Cardiac fibroblast (primary cell): ENCODE results near the gene TAGLN2.

Source experiments
- DNase-seq, 2 donors: peaks; one replicate each; pipeline versions ENCODE4 v3.0.0 to v3.0.0-alpha.2; 2010; ENCODE audit warnings: low read depth in 2 of 2
- H3K4me3 ChIP-seq, 2 donors: replicated peaks in 1 of 2; 1 replicate in 1 of 2; 2 replicates in 1 of 2; pipeline ENCODE4 v1.5.1; 2011; ENCODE audit warnings: low read depth in 2 of 2, low read length in 2 of 2, mild to moderate bottlenecking in 2 of 2, moderate library complexity in 1 of 2
- TF ChIP-seq, protein P1 (sequence below): IDR thresholded peaks from one replicate; pipeline ENCODE4 v1.5.1; 2011; ENCODE audit warnings: low read depth, mild to moderate bottlenecking, low read length, inconsistent platforms

Gene TAGLN2

DNA sequence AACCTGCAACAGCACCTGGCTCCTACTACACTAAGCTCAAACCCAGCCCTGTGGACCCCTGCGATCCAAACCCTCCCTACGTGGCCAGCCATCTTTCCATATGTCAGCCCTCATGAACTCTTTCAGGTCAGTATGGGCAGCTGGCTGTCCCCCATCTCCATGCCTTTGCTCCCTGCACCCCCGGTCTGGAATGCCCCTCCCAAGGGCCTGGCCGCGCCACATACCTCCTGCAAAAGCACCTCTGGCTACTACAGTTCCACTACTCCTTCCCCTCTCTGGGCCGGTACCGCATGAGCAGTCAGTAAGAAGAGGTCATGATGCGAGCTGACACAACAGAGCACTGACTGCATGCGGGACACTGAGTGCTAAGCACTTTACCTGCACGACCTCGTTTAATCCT is 10.0 kb upstream of the TAGLN2 start:
- TF ChIP-seq, protein P1, sequence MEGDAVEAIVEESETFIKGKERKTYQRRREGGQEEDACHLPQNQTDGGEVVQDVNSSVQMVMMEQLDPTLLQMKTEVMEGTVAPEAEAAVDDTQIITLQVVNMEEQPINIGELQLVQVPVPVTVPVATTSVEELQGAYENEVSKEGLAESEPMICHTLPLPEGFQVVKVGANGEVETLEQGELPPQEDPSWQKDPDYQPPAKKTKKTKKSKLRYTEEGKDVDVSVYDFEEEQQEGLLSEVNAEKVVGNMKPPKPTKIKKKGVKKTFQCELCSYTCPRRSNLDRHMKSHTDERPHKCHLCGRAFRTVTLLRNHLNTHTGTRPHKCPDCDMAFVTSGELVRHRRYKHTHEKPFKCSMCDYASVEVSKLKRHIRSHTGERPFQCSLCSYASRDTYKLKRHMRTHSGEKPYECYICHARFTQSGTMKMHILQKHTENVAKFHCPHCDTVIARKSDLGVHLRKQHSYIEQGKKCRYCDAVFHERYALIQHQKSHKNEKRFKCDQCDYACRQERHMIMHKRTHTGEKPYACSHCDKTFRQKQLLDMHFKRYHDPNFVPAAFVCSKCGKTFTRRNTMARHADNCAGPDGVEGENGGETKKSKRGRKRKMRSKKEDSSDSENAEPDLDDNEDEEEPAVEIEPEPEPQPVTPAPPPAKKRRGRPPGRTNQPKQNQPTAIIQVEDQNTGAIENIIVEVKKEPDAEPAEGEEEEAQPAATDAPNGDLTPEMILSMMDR, result no peak
- DNase-seq, result no peak
- H3K4me3 ChIP-seq, result no peak overlapping the region

DNA sequence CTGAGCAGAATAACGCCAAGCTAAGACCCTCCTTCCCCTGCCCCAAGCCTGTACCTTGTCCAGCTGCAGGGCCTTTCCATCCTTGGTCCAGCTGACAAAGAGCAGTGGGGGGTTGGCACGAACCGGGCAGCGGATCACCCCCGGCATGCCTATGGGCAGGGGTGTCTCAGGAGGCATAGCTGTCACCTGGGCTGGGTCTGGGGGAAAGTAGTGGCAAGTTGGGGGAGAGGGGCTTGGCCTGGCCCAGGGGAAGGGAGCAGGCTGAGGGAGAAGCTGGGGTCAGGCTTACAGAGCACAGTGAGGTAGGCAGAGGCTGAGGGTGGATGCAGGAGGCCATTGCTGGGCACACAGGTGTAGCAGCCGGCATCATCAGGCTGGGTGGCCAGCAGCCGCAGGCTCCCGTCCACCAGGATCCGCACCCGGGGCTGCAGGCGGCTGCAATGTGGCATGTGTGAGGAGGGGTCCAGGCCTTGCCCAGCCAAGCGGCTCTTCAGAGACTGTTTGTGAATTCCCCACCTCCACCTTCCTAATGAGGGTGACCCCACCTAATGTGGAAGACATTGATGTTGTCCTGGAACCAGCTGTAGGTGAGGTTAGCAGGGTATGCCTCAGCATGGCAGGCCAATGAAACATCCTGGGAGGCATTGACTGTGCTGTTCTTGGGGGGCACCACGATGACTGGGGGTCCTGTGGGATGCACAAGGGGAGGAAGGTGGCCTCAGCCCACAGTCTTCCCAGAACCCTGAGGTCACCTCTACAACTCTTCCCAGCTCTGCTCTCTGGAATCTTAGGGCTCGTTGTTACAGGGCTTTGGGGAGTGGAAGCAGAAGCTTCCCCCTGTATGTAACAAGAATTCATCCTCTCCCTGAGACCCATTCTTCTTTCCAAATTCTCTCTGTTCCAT is 9.1 kb upstream of the TAGLN2 start:
- H3K4me3 ChIP-seq, result no peak overlapping the region
- TF ChIP-seq, protein P1, result no peak
- no peak for DNase-seq

DNA sequence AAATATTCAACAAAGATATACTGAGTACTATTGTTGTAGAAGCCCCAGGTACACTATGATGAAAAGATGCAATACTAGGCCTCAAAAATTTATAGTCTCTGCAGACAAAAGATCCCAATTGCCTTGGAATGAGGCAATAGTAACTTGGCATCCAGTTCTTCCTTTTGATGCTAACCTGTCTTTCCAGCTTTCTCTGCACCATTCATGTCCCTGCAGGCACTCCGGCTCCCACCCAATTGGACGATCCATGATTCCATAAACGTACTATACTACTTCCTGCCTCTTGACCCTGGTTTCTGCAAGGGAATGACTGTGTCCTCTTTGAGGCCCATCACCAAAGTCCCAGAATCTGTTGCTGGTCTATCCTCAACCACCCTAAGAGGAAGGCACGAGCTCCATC is 8.0 kb upstream of the TAGLN2 start:
- DNase-seq, result no peak
- no peak overlapping the region for H3K4me3 ChIP-seq
- TF ChIP-seq, protein P1, result no peak

DNA sequence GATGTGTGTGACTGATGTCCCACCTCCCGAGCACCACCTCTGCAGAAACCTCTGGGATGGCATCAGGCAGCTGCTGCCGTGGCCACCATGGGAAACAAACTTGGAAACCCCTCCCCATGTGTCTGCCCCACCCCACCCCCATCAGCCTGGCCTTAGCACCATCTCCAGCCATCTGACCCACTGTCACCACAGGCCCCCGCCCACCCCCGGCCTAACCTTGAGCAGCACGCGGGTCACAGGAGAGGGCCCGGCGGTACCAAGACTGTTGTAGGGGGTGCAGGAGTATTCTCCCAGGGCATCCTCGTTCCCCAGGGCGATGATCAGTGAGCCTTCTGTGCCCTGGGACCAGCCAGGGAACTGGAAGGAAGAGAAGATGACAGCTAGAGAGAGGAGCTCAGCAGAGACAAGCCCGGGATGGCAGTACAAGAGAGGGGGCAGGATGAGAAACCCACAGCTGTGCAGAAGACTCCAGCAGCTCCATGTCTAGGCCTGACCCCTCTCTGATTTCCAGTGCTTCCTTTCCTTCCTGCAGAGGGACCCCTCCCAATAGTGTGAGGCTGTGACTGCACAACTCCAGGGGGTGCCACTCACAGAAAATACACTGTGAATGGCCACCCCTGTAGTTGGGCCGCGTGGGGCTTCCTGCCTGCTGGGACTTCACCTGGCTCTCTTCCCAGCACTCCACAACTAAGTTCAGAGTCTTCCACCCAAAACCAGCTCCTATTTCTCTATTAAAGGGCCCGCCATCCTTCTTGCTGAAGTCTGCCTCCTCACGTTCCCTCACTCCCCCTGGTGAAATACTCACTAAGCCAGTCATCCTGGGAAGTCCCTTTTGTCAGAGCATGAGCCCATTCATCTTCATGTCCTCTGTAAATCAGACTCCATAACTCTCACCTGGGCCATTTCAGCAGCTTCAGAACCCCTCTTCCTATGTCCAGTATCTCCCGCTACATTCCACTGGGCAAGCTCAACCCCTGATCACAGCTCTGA is 7.3 kb upstream of the TAGLN2 start:
- TF ChIP-seq, protein P1, result no peak
- no peak overlapping the region for H3K4me3 ChIP-seq
- peak in 1 of 2 donors; percentile 33 for DNase-seq

DNA sequence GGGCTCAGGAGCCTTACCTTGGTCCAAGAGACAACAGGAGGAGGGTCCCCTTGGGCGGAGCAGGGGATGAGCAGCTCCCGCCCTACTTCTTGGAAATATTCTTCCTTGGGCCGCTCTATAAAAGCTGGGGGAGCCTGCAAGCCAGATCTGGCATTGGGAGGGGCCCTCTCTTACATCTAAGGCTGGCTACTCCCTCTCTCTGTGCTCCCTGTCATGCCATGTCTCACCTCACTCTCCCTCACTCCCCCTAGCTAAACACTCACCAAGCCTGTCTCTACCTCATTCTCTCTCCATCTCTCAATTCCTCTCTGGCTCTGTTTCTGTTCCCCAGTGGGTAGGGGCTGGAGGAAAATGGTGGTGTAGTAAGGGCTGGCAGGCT is 6.5 kb upstream of the TAGLN2 start:
- H3K4me3 ChIP-seq, result no peak overlapping the region
- TF ChIP-seq, protein P1, result no peak
- DNase-seq, result no peak

DNA sequence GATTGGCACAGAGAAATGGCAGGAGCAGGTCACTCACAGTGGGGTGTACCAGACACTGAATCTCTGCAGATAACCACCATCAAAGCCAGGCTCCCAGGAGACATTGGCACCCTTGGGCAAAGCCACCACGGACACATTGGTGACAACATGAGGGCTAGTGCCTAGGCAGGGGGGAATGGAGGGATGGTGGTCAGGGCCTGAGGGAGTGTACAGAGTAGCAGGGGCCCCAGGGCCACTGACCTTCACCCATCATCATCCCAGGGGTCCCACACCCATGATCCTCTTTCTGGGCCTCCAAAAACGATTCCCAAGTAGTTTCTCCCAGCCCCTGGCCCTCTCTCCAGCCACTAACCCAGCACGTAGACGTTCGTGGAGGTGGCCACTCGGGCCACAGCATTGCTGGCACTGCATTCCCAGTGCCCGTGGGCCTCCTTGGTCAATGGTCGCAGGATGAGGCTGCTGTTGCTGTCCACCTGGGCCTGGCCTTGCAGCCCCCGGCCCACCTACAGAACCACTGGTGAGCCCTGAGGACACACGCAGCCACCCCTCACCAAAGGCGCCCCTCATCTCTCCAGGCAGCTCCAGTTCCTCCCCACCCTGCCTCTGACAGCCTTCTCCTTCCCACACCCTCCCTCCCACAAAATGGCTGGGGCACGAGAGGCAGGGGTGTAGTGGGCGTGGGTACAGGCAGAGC is 5.9 kb upstream of the TAGLN2 start:
- TF ChIP-seq, protein P1, result no peak
- DNase-seq, result no peak
- no peak overlapping the region for H3K4me3 ChIP-seq
